CD8-positive, alpha-beta memory T cell (primary cell): ENCODE measurements around the gene BICD1. TPM values are rescaled to one million over a fixed set of nuclear protein-coding genes. Genes with fewer than 3 reads are reported as not detected.

ENCODE experiments used
- CTCF ChIA-PET: fragments of 350-600 bp; sonication (Branson Sonifier 250); formaldehyde crosslinking; loops from one replicate; lab custom pipeline; 2021; ENCODE audit warnings: antibody characterized with exemption; lab: Charles Lee
- POLR2A ChIA-PET: fragments of 350-600 bp; sonication (Branson Sonifier 250); formaldehyde crosslinking; loops from one replicate; lab custom pipeline; 2021; ENCODE audit warnings: antibody characterized with exemption; lab: Charles Lee
- DNase-seq, 5 donors: peaks; one replicate each; pipeline versions ENCODE4 v3.0.0 to v3.0.0-alpha.2; 2020 to 2022; ENCODE audit warnings: mixed read lengths in 1 of 5
- H3K27ac ChIP-seq: one replicate; pipeline ENCODE4 v1.7.0; 2013; ENCODE audit warnings: low read depth, mild to moderate bottlenecking, low read length, moderate library complexity
- H3K27me3 ChIP-seq: 2 replicates; pipeline ENCODE4 v1.7.0; 2013; ENCODE audit warnings: low read length, mild to moderate bottlenecking; ENCODE audit not compliant: insufficient read depth, poor library complexity, severe bottlenecking
- H3K36me3 ChIP-seq: 2 replicates; pipeline ENCODE4 v1.7.0; 2013; ENCODE audit warnings: mild to moderate bottlenecking, low read length, moderate library complexity; ENCODE audit not compliant: insufficient read depth
- H3K4me1 ChIP-seq: 2 replicates; pipeline ENCODE4 v1.7.0; 2013; ENCODE audit warnings: mild to moderate bottlenecking, low read length, moderate library complexity; ENCODE audit not compliant: insufficient read depth
- H3K4me3 ChIP-seq: 2 replicates; pipeline ENCODE4 v1.7.0; 2013; ENCODE audit warnings: mild to moderate bottlenecking, low read length
- H3K9me3 ChIP-seq: 2 replicates; pipeline ENCODE4 v1.7.0; 2013; ENCODE audit warnings: mild to moderate bottlenecking, low read length
- H3K27ac Mint-ChIP-seq, 8 donors: one replicate each; pipeline ENCODE4 v1.8.0; 2020 to 2021; ENCODE audit warnings: mixed read lengths in 8 of 8, mild to moderate bottlenecking in 6 of 8, inconsistent platforms in 3 of 8, moderate library complexity in 3 of 8
- H3K27me3 Mint-ChIP-seq, 2 donors: one replicate each; pipeline ENCODE4 v1.8.0; 2020 to 2021; ENCODE audit warnings: mixed read lengths in 2 of 2, mild to moderate bottlenecking in 1 of 2, moderate library complexity in 1 of 2
- H3K36me3 Mint-ChIP-seq, 3 donors: one replicate each; pipeline ENCODE4 v1.8.0; 2020 to 2021; ENCODE audit warnings: mixed read lengths in 3 of 3, inconsistent platforms in 1 of 3, mild to moderate bottlenecking in 1 of 3
- H3K4me1 Mint-ChIP-seq, 3 donors: one replicate each; pipeline ENCODE4 v1.8.0; 2020 to 2021; ENCODE audit warnings: mixed read lengths in 3 of 3, inconsistent platforms in 1 of 3, mild to moderate bottlenecking in 1 of 3
- H3K4me3 Mint-ChIP-seq, 7 donors: one replicate each; pipeline ENCODE4 v1.8.0; 2020 to 2021; ENCODE audit warnings: mixed read lengths in 7 of 7, mild to moderate bottlenecking in 6 of 7, moderate library complexity in 4 of 7, inconsistent platforms in 2 of 7
- H3K9me3 Mint-ChIP-seq, 5 donors: one replicate each; pipeline ENCODE4 v1.8.0; 2020 to 2022; ENCODE audit warnings: mixed read lengths in 5 of 5, mild to moderate bottlenecking in 3 of 5, moderate library complexity in 2 of 5, inconsistent platforms in 1 of 5
- polyA plus RNA-seq: library from polyadenylated mRNA; unstranded; fragments of 300-500 nt; fragmentation: Illumina TruSeq; gene quantifications from one replicate; pipeline ENCODE4 v1.2.3, GENCODE V29; 2021
- total RNA-seq, 2 experiments: library from RNA; stranded (reverse); gene quantifications; one replicate each; pipeline ENCODE4 v1.2.3, GENCODE V29; 2021

Gene BICD1
- total and polyA plus RNA-seq, 3 experiments from 2014 or later, result 8.7 to 20.5 (median 18.0) TPM

GRCh38 chr12:32293808-32294419, 187.3 kb downstream of the BICD1 start:
- H3K9me3 Mint-ChIP-seq, result no peaks in the 10 kb centered on the region
- H3K4me1 Mint-ChIP-seq, result no peaks in the 10 kb centered on the region
- DNase-seq, result no peak
- H3K4me3 Mint-ChIP-seq, result no peak overlapping the region
- H3K27ac Mint-ChIP-seq, result no peak overlapping the region
- CTCF ChIA-PET, result interaction anchor here (1.2 kb wide), 1 partner anchor 8 kb away, joined by 3 read pairs; no protein-coding TSS in a partner anchor
- no peaks in the 10 kb centered on the region for H3K27me3 ChIP-seq
- no peaks in the 10 kb centered on the region for H3K27me3 Mint-ChIP-seq
- POLR2A ChIA-PET, result no interaction called here
- peaks cover 3 to 6% (median 3%) of the 10 kb centered on the region in 3 donors for H3K36me3 Mint-ChIP-seq
- H3K9me3 ChIP-seq, result no peaks in the 10 kb centered on the region
- H3K27ac ChIP-seq, result no peak overlapping the region
- H3K4me1 ChIP-seq, result no peaks in the 10 kb centered on the region
- H3K4me3 ChIP-seq, result no peak overlapping the region
- no peaks in the 10 kb centered on the region for H3K36me3 ChIP-seq

GRCh38 chr12:32296567-32296966, 189.9 kb downstream of the BICD1 start:
- no peaks in the 10 kb centered on the region for H3K9me3 Mint-ChIP-seq
- Histone ChIP-seq H3K4me3 (no peak overlapping the region), H3K36me3 (no peaks in the 10 kb centered on the region), H3K9me3 (no peaks in the 10 kb centered on the region), H3K27me3 (no peaks in the 10 kb centered on the region), H3K27ac (no peak overlapping the region), H3K4me1 (no peaks in the 10 kb centered on the region)
- no peak overlapping the region for H3K4me3 Mint-ChIP-seq
- no peaks in the 10 kb centered on the region for H3K27me3 Mint-ChIP-seq
- H3K27ac Mint-ChIP-seq, result no peak overlapping the region
- H3K36me3 Mint-ChIP-seq, result peaks cover 0 to 5% (median 3%) of the 10 kb centered on the region in 3 donors
- ChIA-PET POLR2A (no interaction called here), CTCF (no interaction called here)
- H3K4me1 Mint-ChIP-seq, result no peaks in the 10 kb centered on the region
- DNase-seq, result no peak

GRCh38 chr12:32298917-32299316, 192.3 kb downstream of the BICD1 start:
- Mint-ChIP-seq H3K36me3 (peaks cover 0 to 5% (median 2%) of the 10 kb centered on the region in 3 donors), H3K27ac (no peak overlapping the region), H3K9me3 (no peaks in the 10 kb centered on the region), H3K4me3 (no peak overlapping the region), H3K27me3 (no peaks in the 10 kb centered on the region), H3K4me1 (no peaks in the 10 kb centered on the region)
- Histone ChIP-seq H3K9me3 (no peaks in the 10 kb centered on the region), H3K4me1 (no peaks in the 10 kb centered on the region), H3K27ac (no peak overlapping the region), H3K27me3 (no peaks in the 10 kb centered on the region), H3K4me3 (no peak overlapping the region), H3K36me3 (no peaks in the 10 kb centered on the region)
- POLR2A ChIA-PET, result no interaction called here
- CTCF ChIA-PET, result interaction anchor here (1.0 kb wide), 1 partner anchor 895 kb away, joined by 4 read pairs; no protein-coding TSS in a partner anchor
- no peak for DNase-seq

GRCh38 chr12:32301216-32301615, 194.6 kb downstream of the BICD1 start:
- POLR2A ChIA-PET, result no interaction called here
- H3K27ac ChIP-seq, result no peak overlapping the region
- Mint-ChIP-seq H3K4me3 (no peak overlapping the region), H3K27ac (peak overlapping the region in 4 of 8 donors; percentile 0 to 47 (median 30)), H3K27me3 (no peaks in the 10 kb centered on the region), H3K9me3 (no peaks in the 10 kb centered on the region), H3K4me1 (no peaks in the 10 kb centered on the region), H3K36me3 (peaks cover 0 to 7% (median 6%) of the 10 kb centered on the region in 3 donors)
- no peaks in the 10 kb centered on the region for H3K27me3 ChIP-seq
- no peaks in the 10 kb centered on the region for H3K36me3 ChIP-seq
- H3K4me3 ChIP-seq, result no peak overlapping the region
- no peaks in the 10 kb centered on the region for H3K9me3 ChIP-seq
- H3K4me1 ChIP-seq, result no peaks in the 10 kb centered on the region
- DNase-seq, result no peak
- CTCF ChIA-PET, result no interaction called here

GRCh38 chr12:32302218-32303173, 195.8 kb downstream of the BICD1 start:
- Histone ChIP-seq H3K27ac (no peak overlapping the region), H3K27me3 (no peaks in the 10 kb centered on the region), H3K36me3 (no peaks in the 10 kb centered on the region), H3K9me3 (no peaks in the 10 kb centered on the region), H3K4me3 (no peak overlapping the region), H3K4me1 (no peaks in the 10 kb centered on the region)
- Mint-ChIP-seq H3K4me1 (no peaks in the 10 kb centered on the region), H3K27me3 (no peaks in the 10 kb centered on the region), H3K9me3 (no peaks in the 10 kb centered on the region), H3K27ac (no peak overlapping the region), H3K36me3 (peaks cover 0 to 10% (median 5%) of the 10 kb centered on the region in 3 donors), H3K4me3 (no peak overlapping the region)
- peak in 2 of 5 donors; percentile 5 for DNase-seq
- ChIA-PET CTCF (no interaction called here), POLR2A (no interaction called here)

- Histone ChIP-seq H3K4me1 (no peaks in the 10 kb centered on the region), H3K27me3 (no peaks in the 10 kb centered on the region), H3K4me3 (no peak overlapping the region), H3K9me3 (no peaks in the 10 kb centered on the region), H3K36me3 (no peaks in the 10 kb centered on the region), H3K27ac (no peak overlapping the region)
- CTCF ChIA-PET, result no interaction called here
- Mint-ChIP-seq H3K27ac (peak overlapping the region in 1 of 8 donors; percentile 70), H3K36me3 (peaks cover 0 to 12% (median 7%) of the 10 kb centered on the region in 3 donors), H3K4me3 (no peak overlapping the region), H3K9me3 (no peaks in the 10 kb centered on the region), H3K4me1 (no peaks in the 10 kb centered on the region), H3K27me3 (no peaks in the 10 kb centered on the region)
- POLR2A ChIA-PET, result no interaction called here
- DNase-seq, result no peak
These were observed 196.5 kb downstream of the BICD1 start for GRCh38 chr12:32303174-32303549.

GRCh38 chr12:32305163-32305562, 198.5 kb downstream of the BICD1 start:
- DNase-seq, result peak in 2 of 5 donors; percentile 3 to 11
- Histone ChIP-seq H3K9me3 (no peaks in the 10 kb centered on the region), H3K4me3 (no peak overlapping the region), H3K27ac (no peak overlapping the region), H3K4me1 (no peaks in the 10 kb centered on the region), H3K36me3 (no peaks in the 10 kb centered on the region), H3K27me3 (no peaks in the 10 kb centered on the region)
- no peaks in the 10 kb centered on the region for H3K27me3 Mint-ChIP-seq
- peaks cover 0 to 12% (median 5%) of the 10 kb centered on the region in 3 donors for H3K36me3 Mint-ChIP-seq
- no peaks in the 10 kb centered on the region for H3K4me1 Mint-ChIP-seq
- H3K9me3 Mint-ChIP-seq, result no peaks in the 10 kb centered on the region
- H3K27ac Mint-ChIP-seq, result no peak overlapping the region
- no peak overlapping the region for H3K4me3 Mint-ChIP-seq
- ChIA-PET CTCF (no interaction called here), POLR2A (no interaction called here)

- Mint-ChIP-seq H3K9me3 (no peaks in the 10 kb centered on the region), H3K4me1 (peaks cover 2 to 5% (median 4%) of the 10 kb centered on the region in 3 donors), H3K27ac (peak overlapping the region in 1 of 8 donors; percentile 3), H3K36me3 (peaks cover 0 to 12% (median 5%) of the 10 kb centered on the region in 3 donors), H3K27me3 (no peaks in the 10 kb centered on the region), H3K4me3 (no peak overlapping the region)
- H3K4me1 ChIP-seq, result no peaks in the 10 kb centered on the region
- no peaks in the 10 kb centered on the region for H3K36me3 ChIP-seq
- H3K9me3 ChIP-seq, result no peaks in the 10 kb centered on the region
- H3K27ac ChIP-seq, result no peak overlapping the region
- no peak overlapping the region for H3K4me3 ChIP-seq
- POLR2A ChIA-PET, result no interaction called here
- no peak for DNase-seq
- CTCF ChIA-PET, result interaction anchor here (1.3 kb wide), 1 partner anchor 654 kb away, joined by 5 read pairs; no protein-coding TSS in a partner anchor
- no peaks in the 10 kb centered on the region for H3K27me3 ChIP-seq
These were observed 200.7 kb downstream of the BICD1 start for GRCh38 chr12:32307326-32307725.
